ENCODE data around the gene DERA.

DERA gene

DNA sequence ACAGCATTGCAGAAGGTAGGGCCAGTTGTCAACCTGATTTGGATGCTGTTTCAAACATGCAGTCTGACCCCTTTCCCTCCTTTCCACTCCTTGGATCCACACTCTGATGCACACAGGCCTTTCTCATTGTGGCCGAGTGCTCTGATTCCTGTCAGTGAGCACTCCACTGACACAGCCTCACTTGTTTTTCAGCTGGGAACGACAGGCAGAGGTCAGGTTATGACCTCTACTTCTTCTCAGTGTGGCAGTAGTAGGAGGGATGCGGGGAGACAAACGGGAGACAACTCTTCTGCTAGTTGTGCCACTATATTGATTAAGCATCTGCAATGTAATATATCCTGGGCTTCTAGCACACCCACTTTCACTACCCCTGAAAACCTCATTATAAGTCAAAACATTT is 61.8 kb downstream of the DERA start:
- Histone ChIP-seq H3K36me3 (ENCODE audit: insufficient read depth, low read length) (no peaks in the 10 kb centered on the region), H3K27ac (ENCODE audit: low read depth, low read length, poor library complexity, severe bottlenecking) (no peak overlapping the region), H3K9ac (ENCODE audit: low read length) (no peak overlapping the region), H2AFZ (ENCODE audit: low read length) (no peak overlapping the region), H3K4me2 (ENCODE audit: low read length) (no peak overlapping the region), H4K20me1 (ENCODE audit: insufficient read depth, low read length) (no peaks in the 10 kb centered on the region), H3K4me3 (ENCODE audit: low read depth, low read length, poor library complexity, severe bottlenecking) (no peak overlapping the region), H3K27me3 (ENCODE audit: insufficient read depth, low read length) (no peaks in the 10 kb centered on the region), H3F3A (ENCODE audit: insufficient read depth, low read length) (no peaks in the 10 kb centered on the region), H3K4me1 (ENCODE audit: insufficient read depth, low read length, severe bottlenecking) (no peaks in the 10 kb centered on the region), H3K79me2 (ENCODE audit: insufficient read depth, low read length) (no peaks in the 10 kb centered on the region), H3K9me2 (ENCODE audit: low read depth, low read length) (no peaks in the 10 kb centered on the region), H3K9me3 (ENCODE audit: low read length) (no peaks in the 10 kb centered on the region)
- TF ChIP-seq, protein P1, sequence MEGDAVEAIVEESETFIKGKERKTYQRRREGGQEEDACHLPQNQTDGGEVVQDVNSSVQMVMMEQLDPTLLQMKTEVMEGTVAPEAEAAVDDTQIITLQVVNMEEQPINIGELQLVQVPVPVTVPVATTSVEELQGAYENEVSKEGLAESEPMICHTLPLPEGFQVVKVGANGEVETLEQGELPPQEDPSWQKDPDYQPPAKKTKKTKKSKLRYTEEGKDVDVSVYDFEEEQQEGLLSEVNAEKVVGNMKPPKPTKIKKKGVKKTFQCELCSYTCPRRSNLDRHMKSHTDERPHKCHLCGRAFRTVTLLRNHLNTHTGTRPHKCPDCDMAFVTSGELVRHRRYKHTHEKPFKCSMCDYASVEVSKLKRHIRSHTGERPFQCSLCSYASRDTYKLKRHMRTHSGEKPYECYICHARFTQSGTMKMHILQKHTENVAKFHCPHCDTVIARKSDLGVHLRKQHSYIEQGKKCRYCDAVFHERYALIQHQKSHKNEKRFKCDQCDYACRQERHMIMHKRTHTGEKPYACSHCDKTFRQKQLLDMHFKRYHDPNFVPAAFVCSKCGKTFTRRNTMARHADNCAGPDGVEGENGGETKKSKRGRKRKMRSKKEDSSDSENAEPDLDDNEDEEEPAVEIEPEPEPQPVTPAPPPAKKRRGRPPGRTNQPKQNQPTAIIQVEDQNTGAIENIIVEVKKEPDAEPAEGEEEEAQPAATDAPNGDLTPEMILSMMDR (IDR thresholded peaks at IDR 0.05; ENCODE audit: low read length): no peak
- no peak for TF ChIP-seq EZH2 (IDR thresholded peaks at IDR 0.05; ENCODE audit: borderline replicate concordance, low read length)

DNA sequence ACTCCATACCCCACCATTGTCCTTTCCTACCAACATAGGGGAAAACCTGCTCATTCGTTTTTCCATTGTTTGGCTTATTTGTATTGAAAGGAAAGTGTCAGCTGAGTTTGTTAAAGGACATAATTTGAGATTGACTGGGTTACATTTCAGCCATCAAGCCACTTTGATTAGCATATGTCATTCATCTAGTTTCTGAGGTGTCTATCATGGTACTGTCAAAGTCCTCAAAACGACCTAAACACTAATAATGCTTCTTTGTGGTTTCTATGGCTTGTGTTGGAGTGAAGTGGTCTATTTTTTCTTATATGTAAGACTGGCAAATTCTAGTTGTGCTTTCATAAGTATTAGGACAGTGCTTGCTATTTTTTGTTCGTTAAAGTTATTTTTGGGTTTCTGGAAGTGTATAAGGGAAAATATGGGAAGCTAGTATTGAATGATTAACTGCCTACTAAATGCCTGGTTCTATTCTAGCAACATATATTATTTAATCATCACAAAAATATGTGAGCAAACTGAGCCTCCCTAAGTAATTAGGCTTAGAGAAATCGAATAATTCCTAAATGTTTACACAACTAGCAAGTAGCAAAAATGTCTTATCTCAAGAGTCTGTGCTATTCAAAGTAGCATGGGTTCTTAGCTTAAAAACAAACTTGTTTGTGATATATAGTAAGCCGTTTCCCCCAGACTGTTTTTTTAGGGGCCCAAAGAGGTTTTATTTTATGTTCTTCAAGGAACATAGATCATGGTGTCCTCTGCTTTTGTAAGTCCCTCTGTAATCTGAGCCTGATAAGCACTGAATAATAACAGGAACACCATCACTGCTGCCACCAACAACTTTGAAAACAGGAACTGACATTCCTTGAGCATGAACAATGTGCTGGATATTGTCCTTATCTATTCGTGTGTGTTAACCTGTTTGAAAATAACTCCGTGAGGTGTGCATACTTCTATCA is 67.1 kb downstream of the DERA start:
- Histone ChIP-seq H3K79me2 (ENCODE audit: insufficient read depth, low read length) (no peaks in the 10 kb centered on the region), H3K27ac (ENCODE audit: low read depth, low read length, poor library complexity, severe bottlenecking) (no peak overlapping the region), H3K4me1 (ENCODE audit: insufficient read depth, low read length, severe bottlenecking) (no peaks in the 10 kb centered on the region), H3F3A (ENCODE audit: insufficient read depth, low read length) (no peaks in the 10 kb centered on the region), H3K4me2 (ENCODE audit: low read length) (no peak overlapping the region), H3K27me3 (ENCODE audit: insufficient read depth, low read length) (no peaks in the 10 kb centered on the region), H2AFZ (ENCODE audit: low read length) (no peak overlapping the region), H3K9me2 (ENCODE audit: low read depth, low read length) (no peaks in the 10 kb centered on the region), H3K9me3 (ENCODE audit: low read length) (no peaks in the 10 kb centered on the region), H3K9ac (ENCODE audit: low read length) (no peak overlapping the region), H3K4me3 (ENCODE audit: low read depth, low read length, poor library complexity, severe bottlenecking) (no peak overlapping the region), H4K20me1 (ENCODE audit: insufficient read depth, low read length) (no peaks in the 10 kb centered on the region), H3K36me3 (ENCODE audit: insufficient read depth, low read length) (peaks cover 4% of the 10 kb centered on the region; the same call in 1 of the 2 replicates)
- TF ChIP-seq EZH2 (IDR thresholded peaks at IDR 0.05; ENCODE audit: borderline replicate concordance, low read length): no peak
- TF ChIP-seq, protein P1 (IDR thresholded peaks at IDR 0.05; ENCODE audit: low read length): no peak

DNA sequence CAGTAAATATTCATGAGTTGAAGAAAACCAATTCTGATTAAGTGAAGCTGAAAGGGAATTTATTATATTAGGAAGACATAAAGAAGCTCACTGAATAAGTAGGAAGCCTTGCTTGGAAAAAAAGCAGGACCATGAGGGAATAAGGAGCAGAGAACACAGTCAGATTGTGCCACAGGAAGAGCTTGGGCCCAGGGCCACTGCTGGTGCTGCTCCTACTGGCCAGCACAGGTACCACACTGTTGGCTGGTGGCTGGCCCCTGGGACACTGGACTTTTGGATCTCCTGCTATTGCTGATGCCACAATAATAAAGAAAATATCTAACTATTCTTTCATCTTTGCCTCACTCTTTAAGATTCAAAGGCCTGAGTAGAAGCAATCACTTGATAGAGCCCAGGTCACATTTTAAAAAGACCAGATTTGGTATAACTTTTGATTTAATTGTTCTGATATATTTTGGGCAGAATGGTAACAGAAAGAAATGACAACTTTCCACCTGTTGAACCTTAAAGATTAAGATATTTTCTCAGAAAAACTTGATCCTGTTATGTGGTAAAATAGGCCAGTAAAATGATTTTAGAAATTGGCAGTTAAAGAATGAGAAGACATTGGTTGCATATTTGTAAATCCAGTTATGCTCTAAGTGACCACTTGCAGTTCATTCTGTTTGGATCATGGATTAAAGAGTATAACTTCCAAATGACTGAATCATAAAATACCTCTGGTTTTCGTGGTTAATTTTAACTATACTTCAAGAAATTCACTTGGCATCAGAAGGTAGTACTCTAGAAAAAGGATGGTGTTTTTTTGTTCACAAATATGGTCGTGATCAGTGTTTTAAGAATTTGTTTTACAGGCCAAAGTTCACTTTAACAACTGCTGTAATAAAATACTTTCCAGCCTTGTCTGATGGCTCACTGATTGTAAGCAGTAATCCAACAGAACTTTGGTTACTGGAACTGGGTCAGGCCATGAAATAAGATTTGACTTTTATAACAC is 68.3 kb downstream of the DERA start:
- H3K4me2 ChIP-seq (ENCODE audit: low read length): no peak overlapping the region

More for the DNA sequence above, 68.3 kb downstream of the DERA start:
- H3K9me2 ChIP-seq (ENCODE audit: low read depth, low read length): no peaks in the 10 kb centered on the region
- no peaks in the 10 kb centered on the region for H3K9me3 ChIP-seq (ENCODE audit: low read length)
- H4K20me1 ChIP-seq (ENCODE audit: insufficient read depth, low read length): no peaks in the 10 kb centered on the region
- H3K9ac ChIP-seq (ENCODE audit: low read length): no peak overlapping the region
- H3K4me1 ChIP-seq (ENCODE audit: insufficient read depth, low read length, severe bottlenecking): no peaks in the 10 kb centered on the region
- peaks cover 15% of the 10 kb centered on the region for H3K36me3 ChIP-seq (ENCODE audit: insufficient read depth, low read length)
- no peaks in the 10 kb centered on the region for H3K79me2 ChIP-seq (ENCODE audit: insufficient read depth, low read length)
- H3K27ac ChIP-seq (ENCODE audit: low read depth, low read length, poor library complexity, severe bottlenecking): no peak overlapping the region
- H2AFZ ChIP-seq (ENCODE audit: low read length): no peak overlapping the region
- no peak overlapping the region for H3K4me3 ChIP-seq (ENCODE audit: low read depth, low read length, poor library complexity, severe bottlenecking)
- TF ChIP-seq, protein P1 (IDR thresholded peaks at IDR 0.05; ENCODE audit: low read length): peak; percentile 44
- TF ChIP-seq EZH2 (IDR thresholded peaks at IDR 0.05; ENCODE audit: borderline replicate concordance, low read length): no peak
- no peaks in the 10 kb centered on the region for H3K27me3 ChIP-seq (ENCODE audit: insufficient read depth, low read length)
- H3F3A ChIP-seq (ENCODE audit: insufficient read depth, low read length): no peaks in the 10 kb centered on the region

Measured in OCI-LY1 (cell line).